Measurements from ENCODE around the gene NTMT1. TPM values are rescaled to one million over a fixed set of nuclear protein-coding genes. Genes with fewer than 3 reads are reported as not detected.

NTMT1 gene
- total RNA-seq, 1 donor from 2014 or later = 45.7 TPM

DNA sequence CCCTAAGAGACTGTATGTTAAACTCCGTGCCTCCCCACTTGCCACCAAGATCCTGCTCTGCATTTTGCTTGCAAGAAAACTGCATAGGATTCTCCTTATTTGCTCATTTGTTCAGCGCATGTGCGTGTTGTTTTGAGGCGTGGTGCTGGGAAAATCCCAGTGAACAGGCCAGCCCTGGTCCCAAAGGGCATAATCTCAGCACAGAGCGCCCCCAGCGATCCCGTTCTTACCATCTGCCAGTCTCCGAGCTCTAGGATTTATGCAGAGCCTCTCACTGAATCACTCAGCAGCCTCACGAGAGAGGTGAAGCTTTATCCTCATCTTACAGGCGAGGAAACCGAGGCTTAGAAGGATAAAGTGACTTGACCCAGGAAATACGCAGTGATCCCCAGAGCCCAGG, 51.0 kb downstream of the NTMT1 start:
- H3K9me3 Mint-ChIP-seq (ENCODE audit: unreplicated experiment) = no peaks in the 10 kb centered on the region
- TF ChIP-seq, protein P1, sequence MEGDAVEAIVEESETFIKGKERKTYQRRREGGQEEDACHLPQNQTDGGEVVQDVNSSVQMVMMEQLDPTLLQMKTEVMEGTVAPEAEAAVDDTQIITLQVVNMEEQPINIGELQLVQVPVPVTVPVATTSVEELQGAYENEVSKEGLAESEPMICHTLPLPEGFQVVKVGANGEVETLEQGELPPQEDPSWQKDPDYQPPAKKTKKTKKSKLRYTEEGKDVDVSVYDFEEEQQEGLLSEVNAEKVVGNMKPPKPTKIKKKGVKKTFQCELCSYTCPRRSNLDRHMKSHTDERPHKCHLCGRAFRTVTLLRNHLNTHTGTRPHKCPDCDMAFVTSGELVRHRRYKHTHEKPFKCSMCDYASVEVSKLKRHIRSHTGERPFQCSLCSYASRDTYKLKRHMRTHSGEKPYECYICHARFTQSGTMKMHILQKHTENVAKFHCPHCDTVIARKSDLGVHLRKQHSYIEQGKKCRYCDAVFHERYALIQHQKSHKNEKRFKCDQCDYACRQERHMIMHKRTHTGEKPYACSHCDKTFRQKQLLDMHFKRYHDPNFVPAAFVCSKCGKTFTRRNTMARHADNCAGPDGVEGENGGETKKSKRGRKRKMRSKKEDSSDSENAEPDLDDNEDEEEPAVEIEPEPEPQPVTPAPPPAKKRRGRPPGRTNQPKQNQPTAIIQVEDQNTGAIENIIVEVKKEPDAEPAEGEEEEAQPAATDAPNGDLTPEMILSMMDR (IDR thresholded peaks at IDR 0.05) = no peak
- peaks cover 2% of the 10 kb centered on the region for H3K27me3 Mint-ChIP-seq (ENCODE audit: unreplicated experiment)
- no peak overlapping the region for H3K4me3 Mint-ChIP-seq (ENCODE audit: unreplicated experiment)
- peaks cover 30% of the 10 kb centered on the region for H3K4me1 Mint-ChIP-seq (ENCODE audit: unreplicated experiment)
- H3K36me3 Mint-ChIP-seq (ENCODE audit: unreplicated experiment) = no peaks in the 10 kb centered on the region
- DNase-seq (ENCODE audit: extremely low spot score, unreplicated experiment) = no peak
- H3K27ac Mint-ChIP-seq (ENCODE audit: unreplicated experiment) = peak overlapping the region; percentile 77

DNA sequence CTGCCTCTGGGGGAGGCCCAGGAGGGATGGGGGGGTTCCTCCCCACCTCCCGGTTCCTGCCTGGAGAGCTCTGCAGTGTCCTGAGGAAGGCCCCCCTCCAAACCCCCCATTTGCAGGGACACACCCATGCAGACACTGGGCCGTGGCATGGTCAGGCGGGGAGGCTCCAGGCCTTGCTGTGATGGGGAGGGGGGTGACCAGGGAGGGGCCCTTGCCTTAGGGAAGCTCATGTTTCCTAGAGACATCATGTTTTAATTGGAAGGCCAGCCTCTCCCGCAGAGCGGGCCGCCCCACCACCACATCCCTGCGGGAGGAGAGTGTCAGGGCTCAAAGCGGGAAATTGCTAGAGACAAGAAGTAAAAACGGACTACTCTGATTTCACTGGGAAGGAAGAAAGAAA, 51.5 kb downstream of the NTMT1 start:
- H3K9me3 Mint-ChIP-seq (ENCODE audit: unreplicated experiment) = no peaks in the 10 kb centered on the region
- H3K4me3 Mint-ChIP-seq (ENCODE audit: unreplicated experiment) = peak overlapping the region; percentile 55
- peak; percentile 89 for DNase-seq (ENCODE audit: extremely low spot score, unreplicated experiment)
- H3K27ac Mint-ChIP-seq (ENCODE audit: unreplicated experiment) = peak overlapping the region; percentile 77
- peaks cover 30% of the 10 kb centered on the region for H3K4me1 Mint-ChIP-seq (ENCODE audit: unreplicated experiment)
- TF ChIP-seq, protein P1 (IDR thresholded peaks at IDR 0.05) = no peak
- H3K27me3 Mint-ChIP-seq (ENCODE audit: unreplicated experiment) = peaks cover 2% of the 10 kb centered on the region
- H3K36me3 Mint-ChIP-seq (ENCODE audit: unreplicated experiment) = no peaks in the 10 kb centered on the region

DNA sequence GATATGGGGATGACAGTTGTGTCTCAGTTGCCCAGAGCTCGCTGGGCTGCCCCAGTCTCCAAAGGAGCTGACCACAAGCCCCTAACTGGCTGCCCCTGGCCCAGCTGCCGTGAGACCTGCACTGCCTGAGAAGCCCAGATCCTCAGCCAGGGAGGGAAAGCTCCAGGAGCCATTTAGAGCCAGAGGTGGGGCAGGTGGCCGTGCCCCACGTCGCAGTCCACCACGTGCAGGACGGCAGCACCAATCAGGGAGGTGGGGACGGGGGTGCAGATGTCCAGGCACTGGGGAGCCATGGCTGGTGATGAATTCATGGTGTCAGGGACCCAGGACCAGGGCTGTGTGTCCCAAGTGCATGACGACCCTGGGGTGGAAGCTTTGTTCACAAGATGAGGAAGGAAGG, 52.9 kb downstream of the NTMT1 start:
- no peaks in the 10 kb centered on the region for H3K36me3 Mint-ChIP-seq (ENCODE audit: unreplicated experiment)
- no peak for DNase-seq (ENCODE audit: extremely low spot score, unreplicated experiment)
- H3K27me3 Mint-ChIP-seq (ENCODE audit: unreplicated experiment) = peaks cover 2% of the 10 kb centered on the region
- H3K4me1 Mint-ChIP-seq (ENCODE audit: unreplicated experiment) = peaks cover 29% of the 10 kb centered on the region
- H3K9me3 Mint-ChIP-seq (ENCODE audit: unreplicated experiment) = no peaks in the 10 kb centered on the region
- no peak overlapping the region for H3K4me3 Mint-ChIP-seq (ENCODE audit: unreplicated experiment)
- no peak overlapping the region for H3K27ac Mint-ChIP-seq (ENCODE audit: unreplicated experiment)
- TF ChIP-seq, protein P1 (IDR thresholded peaks at IDR 0.05) = no peak

DNA sequence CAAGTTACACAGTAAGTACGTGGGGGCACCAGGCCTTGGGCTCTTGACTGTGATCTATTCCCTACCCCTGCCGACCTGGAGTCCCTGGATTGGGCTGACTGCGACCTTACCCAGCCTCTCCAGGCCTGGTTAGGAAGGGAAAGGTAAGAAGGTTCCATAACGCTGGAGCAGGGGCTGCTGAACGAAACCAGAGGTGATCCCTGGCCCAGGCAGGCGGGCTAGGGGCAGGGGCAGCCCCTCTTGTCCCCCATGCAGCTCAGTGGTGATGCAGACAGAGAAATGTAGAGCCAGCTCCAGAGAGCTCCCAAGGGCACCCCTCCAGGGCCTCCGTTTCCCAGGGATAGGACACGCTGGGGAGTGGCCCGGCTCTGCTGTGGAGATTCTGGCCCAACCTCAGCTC, 53.6 kb downstream of the NTMT1 start:
- Mint-ChIP-seq H3K36me3 (ENCODE audit: unreplicated experiment) (no peaks in the 10 kb centered on the region), H3K27ac (ENCODE audit: unreplicated experiment) (no peak overlapping the region), H3K4me3 (ENCODE audit: unreplicated experiment) (no peak overlapping the region), H3K4me1 (ENCODE audit: unreplicated experiment) (peaks cover 29% of the 10 kb centered on the region), H3K27me3 (ENCODE audit: unreplicated experiment) (peaks cover 2% of the 10 kb centered on the region), H3K9me3 (ENCODE audit: unreplicated experiment) (no peaks in the 10 kb centered on the region)
- no peak for DNase-seq (ENCODE audit: extremely low spot score, unreplicated experiment)
- TF ChIP-seq, protein P1 (IDR thresholded peaks at IDR 0.05) = no peak

DNA sequence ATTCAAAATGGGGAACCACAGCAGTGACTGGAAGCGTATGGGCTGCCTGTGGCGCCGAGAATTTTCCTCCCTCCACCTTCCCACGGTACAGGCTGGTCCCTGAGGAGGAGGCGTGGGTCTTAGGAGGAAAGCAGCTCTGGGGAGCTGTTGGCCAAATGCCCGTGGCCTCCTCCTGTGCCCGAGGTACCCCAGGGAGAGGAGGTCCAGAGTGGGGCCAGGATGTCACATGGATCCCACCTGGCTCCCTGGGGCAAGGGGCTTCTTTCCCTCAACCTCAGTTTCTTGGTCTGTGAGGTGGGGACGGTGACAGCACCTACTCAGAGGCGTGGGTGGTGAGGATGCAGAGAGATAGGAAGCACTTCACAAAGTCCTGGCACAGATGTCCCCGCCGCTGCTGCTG, 56.0 kb downstream of the NTMT1 start:
- Mint-ChIP-seq H3K27me3 (ENCODE audit: unreplicated experiment) (no peaks in the 10 kb centered on the region), H3K27ac (ENCODE audit: unreplicated experiment) (no peak overlapping the region), H3K4me1 (ENCODE audit: unreplicated experiment) (peaks cover 22% of the 10 kb centered on the region), H3K36me3 (ENCODE audit: unreplicated experiment) (no peaks in the 10 kb centered on the region), H3K4me3 (ENCODE audit: unreplicated experiment) (no peak overlapping the region), H3K9me3 (ENCODE audit: unreplicated experiment) (no peaks in the 10 kb centered on the region)
- DNase-seq (ENCODE audit: extremely low spot score, unreplicated experiment) = no peak
- TF ChIP-seq, protein P1 (IDR thresholded peaks at IDR 0.05) = no peak
